ENCODE results near the gene SCGB1A1. TPM values are rescaled to one million over a fixed set of nuclear protein-coding genes. Genes with fewer than 3 reads are reported as not detected.

Gene SCGB1A1
- total and polyA plus RNA-seq, 4 donors, result not detected

GRCh38 chr11:62373464-62374119, 45.2 kb upstream of the SCGB1A1 start:
- H3K9ac ChIP-seq (ENCODE audit: low read depth in 1 of 2, low read length in 2 of 2), result no peak overlapping the region
- no peak for DNase-seq (ENCODE audit: low spot score)
- H3K9me3 ChIP-seq (ENCODE audit: control insufficient read depth in 4 of 4, low read length in 3 of 4), result no peaks in the 10 kb centered on the region
- no peaks in the 10 kb centered on the region for H3K36me3 ChIP-seq (ENCODE audit: control insufficient read depth in 4 of 4, insufficient read depth in 3 of 4, low read depth in 1 of 4, low read length in 3 of 4)
- 98% methylated on average over 18 of the region's 18 CpGs for WGBS
- no peaks in the 10 kb centered on the region for H3K27me3 ChIP-seq (ENCODE audit: control insufficient read depth in 4 of 4, insufficient read depth in 4 of 4, low read length in 3 of 4)
- H3K4me3 ChIP-seq (ENCODE audit: low read depth in 1 of 3, low read length in 3 of 3), result no peak overlapping the region
- TF ChIP-seq HNF4A (conservative IDR thresholded peaks at IDR 0.05) (no peak), TAF1 (conservative IDR thresholded peaks at IDR 0.05) (no peak), SP1 (IDR thresholded peaks at IDR 0.05) (no peak), ATF3 (IDR thresholded peaks at IDR 0.05) (no peak), REST (IDR thresholded peaks at IDR 0.05) (no peak), ZBTB33 (IDR thresholded peaks at IDR 0.05) (no peak), HNF4G (IDR thresholded peaks at IDR 0.05) (no peak), CTCF (IDR thresholded peaks at IDR 0.05; ENCODE audit: low read depth, low read length, missing input control) (no peak), RXRA (IDR thresholded peaks at IDR 0.05) (no peak)
- peaks cover 0 to 4% (median 3%) of the 10 kb centered on the region in 4 donors for H3K4me1 ChIP-seq (ENCODE audit: control insufficient read depth in 4 of 4, insufficient read depth in 4 of 4, low read length in 3 of 4)
- no peak overlapping the region for H3K27ac ChIP-seq (ENCODE audit: low read depth in 1 of 2, low read length in 2 of 2)

GRCh38 chr11:62374801-62375200, 44.0 kb upstream of the SCGB1A1 start:
- 92% methylated on average over 9 of the region's 9 CpGs for WGBS
- DNase-seq (ENCODE audit: low spot score), result no peak
- Histone ChIP-seq H3K9me3 (ENCODE audit: control insufficient read depth in 4 of 4, low read length in 3 of 4) (no peaks in the 10 kb centered on the region), H3K27ac (ENCODE audit: low read depth in 1 of 2, low read length in 2 of 2) (no peak overlapping the region), H3K9ac (ENCODE audit: low read depth in 1 of 2, low read length in 2 of 2) (no peak overlapping the region), H3K27me3 (ENCODE audit: control insufficient read depth in 4 of 4, insufficient read depth in 4 of 4, low read length in 3 of 4) (no peaks in the 10 kb centered on the region), H3K4me3 (ENCODE audit: low read depth in 1 of 3, low read length in 3 of 3) (no peak overlapping the region), H3K36me3 (ENCODE audit: control insufficient read depth in 4 of 4, insufficient read depth in 3 of 4, low read depth in 1 of 4, low read length in 3 of 4) (no peaks in the 10 kb centered on the region), H3K4me1 (ENCODE audit: control insufficient read depth in 4 of 4, insufficient read depth in 4 of 4, low read length in 3 of 4) (peaks cover 0 to 4% (median 3%) of the 10 kb centered on the region in 4 donors)
- TF ChIP-seq ZBTB33 (IDR thresholded peaks at IDR 0.05), result no peak
- no peak for TF ChIP-seq REST (IDR thresholded peaks at IDR 0.05)
- no peak for TF ChIP-seq EGR1 (IDR thresholded peaks at IDR 0.05; ENCODE audit: low read depth in 2 of 2)
- no peak for TF ChIP-seq MAX (IDR thresholded peaks at IDR 0.05)
- no peak for TF ChIP-seq HNF4A (conservative IDR thresholded peaks at IDR 0.05)
- TF ChIP-seq NR2F2 (IDR thresholded peaks at IDR 0.05), result no peak
- no peak for TF ChIP-seq SP1 (IDR thresholded peaks at IDR 0.05)
- no peak for TF ChIP-seq RAD21 (IDR thresholded peaks at IDR 0.05)
- no peak for TF ChIP-seq FOXA2 (IDR thresholded peaks at IDR 0.05)
- no peak for TF ChIP-seq GABPA (IDR thresholded peaks at IDR 0.05 in 1 of 2, conservative IDR thresholded peaks at IDR 0.05 in 1 of 2)
- no peak for TF ChIP-seq ATF3 (IDR thresholded peaks at IDR 0.05)
- TF ChIP-seq TAF1 (conservative IDR thresholded peaks at IDR 0.05), result no peak

Data from liver (tissue), 9 donors.